Stimulated activated CD8-positive, alpha-beta memory T cell treated with anti-CD3 and anti-CD28 coated beads, Interleukin-12 subunit alpha, Interleukin-12 subunit beta, amount 100 ng/mL, for 24 hours (primary cell): Measurements from ENCODE around the gene ANO3.

Experiments used
- DNase-seq: peaks from one replicate; pipeline ENCODE4 v3.0.0-alpha.2; 2020; ENCODE audit errors: extremely low read depth

ANO3 gene

GRCh38 chr11:26710489-26710888 lies 378.6 kb downstream of the ANO3 start:
- DNase-seq: no peak

- no peak for DNase-seq
Measured at GRCh38 chr11:26712497-26712896, 380.6 kb downstream of the ANO3 start.
